ENCODE data around the gene UPF3A.
A peak's percentile ranks its signal among the peaks of the same experiment; 100 is the strongest.

- TF ChIP-seq, protein P1, sequence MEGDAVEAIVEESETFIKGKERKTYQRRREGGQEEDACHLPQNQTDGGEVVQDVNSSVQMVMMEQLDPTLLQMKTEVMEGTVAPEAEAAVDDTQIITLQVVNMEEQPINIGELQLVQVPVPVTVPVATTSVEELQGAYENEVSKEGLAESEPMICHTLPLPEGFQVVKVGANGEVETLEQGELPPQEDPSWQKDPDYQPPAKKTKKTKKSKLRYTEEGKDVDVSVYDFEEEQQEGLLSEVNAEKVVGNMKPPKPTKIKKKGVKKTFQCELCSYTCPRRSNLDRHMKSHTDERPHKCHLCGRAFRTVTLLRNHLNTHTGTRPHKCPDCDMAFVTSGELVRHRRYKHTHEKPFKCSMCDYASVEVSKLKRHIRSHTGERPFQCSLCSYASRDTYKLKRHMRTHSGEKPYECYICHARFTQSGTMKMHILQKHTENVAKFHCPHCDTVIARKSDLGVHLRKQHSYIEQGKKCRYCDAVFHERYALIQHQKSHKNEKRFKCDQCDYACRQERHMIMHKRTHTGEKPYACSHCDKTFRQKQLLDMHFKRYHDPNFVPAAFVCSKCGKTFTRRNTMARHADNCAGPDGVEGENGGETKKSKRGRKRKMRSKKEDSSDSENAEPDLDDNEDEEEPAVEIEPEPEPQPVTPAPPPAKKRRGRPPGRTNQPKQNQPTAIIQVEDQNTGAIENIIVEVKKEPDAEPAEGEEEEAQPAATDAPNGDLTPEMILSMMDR (conservative IDR thresholded peaks at IDR 0.05; ENCODE audit: low read depth, low read length) = no peak
- TF ChIP-seq RAD21 (IDR thresholded peaks at IDR 0.05; ENCODE audit: low read length) (no peak), MAZ (IDR thresholded peaks at IDR 0.05; ENCODE audit: borderline replicate concordance, low read depth, low read length) (no peak), CEBPB (IDR thresholded peaks at IDR 0.05; ENCODE audit: low read depth, low read length) (peak; percentile 19; the same call in 1 of the 2 replicates), POLR2A (IDR thresholded peaks at IDR 0.05; ENCODE audit: low read depth, low read length) (no peak), RCOR1 (IDR thresholded peaks at IDR 0.05; ENCODE audit: insufficient replicate concordance, low read length) (no peak), FOS (IDR thresholded peaks at IDR 0.05; ENCODE audit: low read depth, low read length) (no peak), MAFK (IDR thresholded peaks at IDR 0.05; ENCODE audit: low read depth, low read length) (no peak), SMC3 (IDR thresholded peaks at IDR 0.05; ENCODE audit: low read depth, low read length) (no peak), MXI1 (IDR thresholded peaks at IDR 0.05; ENCODE audit: borderline replicate concordance, low read depth, low read length) (no peak), RFX5 (IDR thresholded peaks at IDR 0.05; ENCODE audit: low read depth, low read length) (no peak)
- TF ChIP-seq, protein P2, sequence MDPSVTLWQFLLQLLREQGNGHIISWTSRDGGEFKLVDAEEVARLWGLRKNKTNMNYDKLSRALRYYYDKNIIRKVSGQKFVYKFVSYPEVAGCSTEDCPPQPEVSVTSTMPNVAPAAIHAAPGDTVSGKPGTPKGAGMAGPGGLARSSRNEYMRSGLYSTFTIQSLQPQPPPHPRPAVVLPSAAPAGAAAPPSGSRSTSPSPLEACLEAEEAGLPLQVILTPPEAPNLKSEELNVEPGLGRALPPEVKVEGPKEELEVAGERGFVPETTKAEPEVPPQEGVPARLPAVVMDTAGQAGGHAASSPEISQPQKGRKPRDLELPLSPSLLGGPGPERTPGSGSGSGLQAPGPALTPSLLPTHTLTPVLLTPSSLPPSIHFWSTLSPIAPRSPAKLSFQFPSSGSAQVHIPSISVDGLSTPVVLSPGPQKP (IDR thresholded peaks at IDR 0.05; ENCODE audit: borderline replicate concordance, low read depth, low read length) = no peak
- TF ChIP-seq, protein P3, sequence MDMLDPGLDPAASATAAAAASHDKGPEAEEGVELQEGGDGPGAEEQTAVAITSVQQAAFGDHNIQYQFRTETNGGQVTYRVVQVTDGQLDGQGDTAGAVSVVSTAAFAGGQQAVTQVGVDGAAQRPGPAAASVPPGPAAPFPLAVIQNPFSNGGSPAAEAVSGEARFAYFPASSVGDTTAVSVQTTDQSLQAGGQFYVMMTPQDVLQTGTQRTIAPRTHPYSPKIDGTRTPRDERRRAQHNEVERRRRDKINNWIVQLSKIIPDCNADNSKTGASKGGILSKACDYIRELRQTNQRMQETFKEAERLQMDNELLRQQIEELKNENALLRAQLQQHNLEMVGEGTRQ (IDR thresholded peaks at IDR 0.05; ENCODE audit: low read depth, low read length) = no peak
Observed at GRCh38 chr13:114264886-114265611, 16.4 kb upstream of the UPF3A start.
